ENCODE data around the gene ZSWIM7.

ZSWIM7 gene

DNA sequence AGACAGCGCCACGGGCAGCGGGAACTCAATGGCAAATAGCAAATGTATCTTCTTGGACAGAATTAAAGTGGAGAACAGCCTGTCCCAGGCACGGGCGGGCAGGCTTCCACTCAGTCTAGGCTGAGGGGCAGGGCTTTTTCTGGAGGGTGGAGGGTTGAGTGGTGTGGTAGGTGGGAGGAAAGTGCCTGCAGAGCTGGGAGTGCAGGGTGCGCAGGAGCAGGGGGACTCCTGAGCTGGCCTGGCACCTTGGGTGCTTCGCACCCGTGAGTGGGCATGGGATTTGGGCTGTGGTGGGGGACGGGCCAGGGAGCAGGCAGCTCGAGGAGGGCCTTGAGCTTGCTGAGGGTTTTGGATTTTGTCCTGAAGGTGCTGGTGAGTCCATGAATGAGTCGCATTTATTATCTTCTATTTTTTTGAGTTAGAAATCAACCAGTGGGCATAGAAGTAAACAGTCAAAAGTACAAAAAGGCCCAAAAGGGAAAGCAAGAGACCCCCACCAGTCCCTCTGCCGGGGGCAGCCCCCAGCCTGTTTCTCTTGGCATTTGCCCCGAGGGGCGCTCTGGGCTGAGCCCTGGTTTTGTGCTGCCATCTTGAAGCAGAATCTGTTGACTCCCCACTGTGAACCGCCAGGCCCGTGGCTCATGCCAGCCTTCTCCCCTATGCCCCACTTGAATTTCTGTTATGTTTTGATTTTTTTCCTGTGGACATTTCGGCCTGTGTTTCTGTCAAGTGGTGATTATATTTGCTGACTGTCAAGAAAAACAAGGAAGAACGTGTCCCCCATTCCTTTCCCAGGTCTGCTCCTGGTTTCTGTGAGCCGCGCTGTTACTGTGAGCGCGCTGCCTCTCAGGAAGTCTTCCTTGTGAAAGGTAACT lies 46.4 kb downstream of the ZSWIM7 start:
- DNase-seq (ENCODE audit: low read depth): no peak
- TF ChIP-seq, protein P1, sequence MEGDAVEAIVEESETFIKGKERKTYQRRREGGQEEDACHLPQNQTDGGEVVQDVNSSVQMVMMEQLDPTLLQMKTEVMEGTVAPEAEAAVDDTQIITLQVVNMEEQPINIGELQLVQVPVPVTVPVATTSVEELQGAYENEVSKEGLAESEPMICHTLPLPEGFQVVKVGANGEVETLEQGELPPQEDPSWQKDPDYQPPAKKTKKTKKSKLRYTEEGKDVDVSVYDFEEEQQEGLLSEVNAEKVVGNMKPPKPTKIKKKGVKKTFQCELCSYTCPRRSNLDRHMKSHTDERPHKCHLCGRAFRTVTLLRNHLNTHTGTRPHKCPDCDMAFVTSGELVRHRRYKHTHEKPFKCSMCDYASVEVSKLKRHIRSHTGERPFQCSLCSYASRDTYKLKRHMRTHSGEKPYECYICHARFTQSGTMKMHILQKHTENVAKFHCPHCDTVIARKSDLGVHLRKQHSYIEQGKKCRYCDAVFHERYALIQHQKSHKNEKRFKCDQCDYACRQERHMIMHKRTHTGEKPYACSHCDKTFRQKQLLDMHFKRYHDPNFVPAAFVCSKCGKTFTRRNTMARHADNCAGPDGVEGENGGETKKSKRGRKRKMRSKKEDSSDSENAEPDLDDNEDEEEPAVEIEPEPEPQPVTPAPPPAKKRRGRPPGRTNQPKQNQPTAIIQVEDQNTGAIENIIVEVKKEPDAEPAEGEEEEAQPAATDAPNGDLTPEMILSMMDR (IDR thresholded peaks at IDR 0.05; ENCODE audit: low read depth, low read length, missing control alignments): no peak

DNA sequence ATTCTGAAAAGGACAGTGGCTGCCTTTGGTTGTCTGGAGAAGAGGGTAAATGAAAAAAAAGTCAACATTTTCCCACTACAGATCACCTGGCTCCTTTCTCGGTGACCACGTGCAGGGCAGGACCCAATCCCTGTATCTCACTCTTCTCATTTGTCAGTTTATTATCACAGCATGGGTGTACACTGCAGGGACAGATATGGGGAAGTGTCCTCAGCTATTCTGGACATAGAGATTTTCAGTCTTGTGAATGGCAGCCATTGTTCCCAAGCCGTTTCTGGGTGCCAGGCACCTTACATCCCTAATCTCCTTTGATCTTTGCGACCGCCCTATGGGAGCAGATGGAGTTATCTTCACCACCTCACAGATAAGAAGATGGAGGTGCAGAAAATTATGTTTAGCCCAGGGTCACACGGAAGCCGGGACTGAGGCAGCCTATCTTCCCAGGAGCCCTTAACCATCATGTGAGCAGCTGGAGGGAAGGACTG lies 47.4 kb downstream of the ZSWIM7 start:
- TF ChIP-seq, protein P1 (IDR thresholded peaks at IDR 0.05; ENCODE audit: low read depth, low read length, missing control alignments): no peak
- no peak for DNase-seq (ENCODE audit: low read depth)

More for the DNA sequence above, 46.4 kb downstream of the ZSWIM7 start:
- H3K4me3 ChIP-seq (ENCODE audit: low read depth, low read length): no peak overlapping the region

DNA sequence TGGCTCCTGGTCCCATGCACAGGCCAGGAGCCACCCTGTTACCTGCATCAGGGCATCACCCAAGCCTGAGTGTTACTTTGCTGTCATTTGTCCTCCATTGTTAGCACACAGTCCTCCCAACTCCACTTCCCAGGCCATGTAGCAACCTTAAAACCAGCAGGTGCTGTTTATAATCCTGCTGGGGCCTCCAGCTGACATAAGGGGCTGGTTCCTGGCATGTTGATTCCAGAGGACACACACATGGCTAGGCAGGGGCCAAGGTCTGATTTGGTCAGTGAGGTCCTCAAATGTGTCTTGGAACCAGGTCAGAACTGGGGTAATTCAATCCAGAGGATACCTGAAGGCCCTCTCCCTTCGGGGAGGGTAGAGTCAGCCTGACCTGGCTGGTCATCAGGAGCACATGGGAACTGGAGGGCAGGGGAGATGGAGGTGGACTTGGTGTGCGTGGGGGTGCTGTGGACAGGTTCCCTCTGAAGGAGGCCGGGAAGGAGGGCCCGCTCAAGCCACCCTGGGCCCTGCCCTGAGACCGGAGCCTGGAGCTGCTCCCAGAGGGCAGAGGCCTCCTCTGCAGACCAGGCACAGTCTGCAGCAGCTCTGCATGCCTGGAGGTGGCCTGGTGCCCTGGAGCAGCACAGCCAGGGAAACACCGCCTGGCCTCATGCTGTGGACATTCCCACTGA lies 48.0 kb downstream of the ZSWIM7 start:
- TF ChIP-seq, protein P1 (IDR thresholded peaks at IDR 0.05; ENCODE audit: low read depth, low read length, missing control alignments): no peak
- H3K4me3 ChIP-seq (ENCODE audit: low read depth, low read length): no peak overlapping the region

More for the DNA sequence above, 47.4 kb downstream of the ZSWIM7 start:
- H3K4me3 ChIP-seq (ENCODE audit: low read depth, low read length): no peak overlapping the region

DNA sequence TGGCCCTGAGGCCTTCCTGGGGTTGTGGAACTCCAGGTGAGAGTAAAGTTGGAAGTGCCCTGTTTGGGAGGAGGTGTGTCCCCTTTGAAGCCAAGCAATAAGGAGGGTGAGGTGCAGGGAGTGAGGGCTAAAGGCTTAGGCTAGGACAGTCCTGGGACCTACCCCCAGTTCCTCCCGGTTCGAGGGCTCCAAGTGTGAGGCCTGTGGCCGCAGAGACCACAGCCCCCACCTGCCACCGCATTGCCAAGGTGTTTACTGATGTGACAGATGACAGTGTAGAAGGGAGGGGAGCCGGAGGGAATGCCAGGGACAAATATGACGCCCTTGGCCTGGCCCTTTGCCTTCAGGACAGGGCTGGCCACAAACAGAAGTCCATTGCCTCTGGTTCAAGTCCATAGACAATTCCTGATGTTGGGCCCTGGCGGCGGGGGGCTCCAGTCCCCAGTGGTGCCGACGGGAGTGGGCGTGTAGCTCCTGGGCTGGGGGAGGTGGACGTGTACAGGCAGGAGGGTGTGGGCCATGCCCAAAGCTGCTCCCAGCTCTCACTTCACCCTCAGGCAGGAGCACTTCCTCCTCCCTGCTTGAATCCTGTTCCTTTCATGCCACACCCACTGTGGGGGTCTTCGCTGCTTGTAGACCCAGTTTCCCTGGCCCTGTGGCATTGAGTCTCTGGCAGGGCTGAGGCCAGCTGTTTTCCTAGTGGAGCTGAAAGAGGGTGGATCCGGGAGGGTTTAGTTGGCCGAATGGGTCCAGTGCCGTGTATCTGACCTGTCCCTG lies 51.3 kb downstream of the ZSWIM7 start:
- TF ChIP-seq, protein P1 (IDR thresholded peaks at IDR 0.05; ENCODE audit: low read depth, low read length, missing control alignments): no peak
- no peak for DNase-seq (ENCODE audit: low read depth)
- no peak overlapping the region for H3K4me3 ChIP-seq (ENCODE audit: low read depth, low read length)

More for the DNA sequence above, 48.0 kb downstream of the ZSWIM7 start:
- DNase-seq (ENCODE audit: low read depth): no peak

DNA sequence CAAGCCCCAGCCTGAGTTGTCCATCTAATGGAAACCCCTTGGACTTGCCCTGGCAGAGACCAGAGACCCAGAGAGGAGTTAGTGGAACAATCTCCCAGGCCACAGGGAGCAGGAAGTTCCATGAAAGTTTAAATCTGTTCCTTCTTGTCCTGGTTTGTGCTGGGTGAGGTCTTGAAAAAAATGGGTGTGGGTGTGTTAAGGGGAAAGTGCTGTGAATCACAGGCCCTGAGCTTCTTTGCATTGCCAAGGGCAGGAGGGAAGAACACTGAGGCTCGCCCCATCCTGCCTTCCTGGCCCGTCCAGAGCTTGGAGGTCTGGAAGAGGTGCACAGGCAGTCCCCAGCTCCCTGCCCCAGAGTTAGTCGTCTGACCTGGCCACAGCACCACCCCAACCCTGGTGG lies 52.2 kb downstream of the ZSWIM7 start:
- TF ChIP-seq, protein P1 (IDR thresholded peaks at IDR 0.05; ENCODE audit: low read depth, low read length, missing control alignments): no peak
- DNase-seq (ENCODE audit: low read depth): no peak
- no peak overlapping the region for H3K4me3 ChIP-seq (ENCODE audit: low read depth, low read length)

DNA sequence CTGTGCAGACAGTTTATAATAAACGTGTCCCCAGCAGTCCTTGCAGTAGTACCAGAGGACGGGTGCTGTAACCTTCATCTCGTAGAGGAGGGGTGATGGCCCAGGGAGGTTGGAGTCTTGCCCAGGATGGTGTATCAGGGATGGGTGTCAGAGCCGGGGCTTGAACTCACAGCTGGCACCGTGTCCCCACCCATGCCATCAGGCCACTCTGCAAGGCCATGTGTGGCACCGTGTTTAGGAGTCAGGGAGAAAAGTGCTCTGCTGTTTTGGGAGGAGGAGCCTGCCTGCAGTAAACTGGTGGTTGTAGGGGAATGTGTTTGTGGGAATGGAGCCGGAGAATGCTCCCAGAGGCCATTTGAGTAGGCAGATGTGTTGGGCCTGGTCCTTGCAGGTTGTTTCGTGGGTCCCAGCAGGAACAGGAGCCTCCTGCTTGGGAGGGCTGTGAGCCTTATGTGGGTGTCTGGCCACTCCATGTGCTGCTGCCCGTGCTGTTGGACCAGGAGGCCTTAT lies 52.8 kb downstream of the ZSWIM7 start:
- TF ChIP-seq, protein P1 (IDR thresholded peaks at IDR 0.05; ENCODE audit: low read depth, low read length, missing control alignments): no peak
- no peak overlapping the region for H3K4me3 ChIP-seq (ENCODE audit: low read depth, low read length)
- no peak for DNase-seq (ENCODE audit: low read depth)
